T-cell (primary cell): ENCODE measurements around the gene BLOC1S2. TPM values are rescaled to one million over a fixed set of nuclear protein-coding genes. Genes with fewer than 3 reads are reported as not detected.

Experiments used
- ATAC-seq, 4 experiments: fragments of 200-7000 bp in 3 of 4; fragments of 150-1000 bp in 1 of 4; cut with Tn5 transposase; replicated peaks in 1 of 4; 1 replicate in 3 of 4; 2 replicates in 1 of 4; pipeline ENCODE4 v1.10.0; 2021; ENCODE audit warnings: moderate library complexity in 3 of 4, mild to moderate bottlenecking in 2 of 4, moderate number of reproducible peaks in 1 of 4
- CTCF ChIA-PET, 2 donors: fragments of 300-600 bp; sonication (Branson Sonifier 250); formaldehyde crosslinking; loops; one replicate each; lab custom pipeline; 2022; ENCODE audit warnings: antibody characterized with exemption in 2 of 2; lab: Charles Lee
- POLR2A ChIA-PET, 2 donors: fragments of 300-600 bp; sonication (Branson Sonifier 250); formaldehyde crosslinking; loops; one replicate each; lab custom pipeline; 2022; ENCODE audit warnings: antibody characterized with exemption in 2 of 2; lab: Charles Lee
- DNase-seq, 35 experiments: peaks; one replicate each; pipeline versions ENCODE4 v3.0.0 to v3.0.0-alpha.2; 2013 to 2023
- H3K27ac ChIP-seq: one replicate; pipeline ENCODE4 v1.5.1; 2013; ENCODE audit warnings: low read length
- H3K27me3 ChIP-seq, 2 experiments: replicated peaks in 1 of 2; 1 replicate in 1 of 2; 2 replicates in 1 of 2; pipeline versions ENCODE4 v1.6.1 to v1.7.0; 2013; ENCODE audit warnings: low read length in 1 of 2, mixed read lengths in 1 of 2; ENCODE audit not compliant: control insufficient read depth in 2 of 2, insufficient read depth in 2 of 2; ENCODE audit errors: extremely low read depth in 1 of 2
- H3K36me3 ChIP-seq, 2 donors: 1 replicate in 1 of 2; 2 replicates in 1 of 2; pipeline versions ENCODE4 v1.6.1 to v1.7.0; 2013; ENCODE audit warnings: low read length in 1 of 2; ENCODE audit not compliant: control insufficient read depth in 2 of 2, insufficient read depth in 1 of 2; ENCODE audit errors: extremely low read depth in 1 of 2
- H3K4me1 ChIP-seq, 2 experiments: 1 replicate in 1 of 2; 2 replicates in 1 of 2; pipeline versions ENCODE4 v1.6.1 to v1.7.0; 2013; ENCODE audit warnings: low read length in 2 of 2, mixed read lengths in 1 of 2; ENCODE audit not compliant: insufficient read depth in 2 of 2, control insufficient read depth in 1 of 2; ENCODE audit errors: extremely low read depth in 1 of 2
- H3K4me3 ChIP-seq, 2 donors: 1 replicate in 1 of 2; 2 replicates in 1 of 2; pipeline versions ENCODE4 v1.5.1 to v1.7.0; 2013; ENCODE audit warnings: mild to moderate bottlenecking in 2 of 2, low read length in 1 of 2, moderate library complexity in 1 of 2; ENCODE audit not compliant: control insufficient read depth in 1 of 2; ENCODE audit errors: extremely low read depth in 1 of 2
- H3K9me3 ChIP-seq: 2 replicates; pipeline ENCODE4 v1.7.0; 2013
- H3K27ac Mint-ChIP-seq, 2 donors: one replicate each; pipeline ENCODE4 v1.8.0; 2020 to 2021; ENCODE audit warnings: mild to moderate bottlenecking in 2 of 2, mixed read lengths in 2 of 2
- H3K27me3 Mint-ChIP-seq, 2 donors: one replicate each; pipeline ENCODE4 v1.8.0; 2021 to 2022; ENCODE audit warnings: mixed read lengths in 2 of 2
- H3K36me3 Mint-ChIP-seq: one replicate; pipeline ENCODE4 v1.8.0; 2021; ENCODE audit warnings: mixed read lengths
- H3K4me1 Mint-ChIP-seq, 3 donors: one replicate each; pipeline ENCODE4 v1.8.0; 2020 to 2022; ENCODE audit warnings: mixed read lengths in 3 of 3, mild to moderate bottlenecking in 1 of 3
- H3K4me3 Mint-ChIP-seq, 3 donors: one replicate each; pipeline ENCODE4 v1.8.0; 2020 to 2022; ENCODE audit warnings: mild to moderate bottlenecking in 3 of 3, mixed read lengths in 3 of 3, moderate library complexity in 3 of 3
- H3K9me3 Mint-ChIP-seq, 3 donors: one replicate each; pipeline ENCODE4 v1.8.0; 2020 to 2022; ENCODE audit warnings: mixed read lengths in 3 of 3
- WGBS: methylation state at CpG from one replicate; pipeline ENCODE4 v1.1.5; 2013; ENCODE audit warnings: missing lambda C conversion rate; ENCODE audit not compliant: insufficient coverage; 5-methylcytosine and 5-hydroxymethylcytosine counted together
- total RNA-seq, 35 experiments: library from RNA in 6 of 35; stranded (reverse) in 6 of 35; fragments of 120-200 nt in 1 of 35; gene quantifications; one replicate each; pipeline versions ENCODE4 v1.2.1 to v1.2.4 and lab custom pipeline; 2013 to 2026

The BLOC1S2 gene
- total RNA-seq, 5 donors from 2014 or later (not counting 1 experiment from before 2014, with no cell fraction given) = 30.2 to 44.1 (median 38.0) TPM

GRCh38 chr10:100265821-100266485, 20.5 kb downstream of the BLOC1S2 start:
- DNase-seq = no peak
- Histone ChIP-seq H3K4me3 (peak overlapping the region; percentile 92 to 100), H3K27ac (no peak overlapping the region), H3K9me3 (no peaks in the 10 kb centered on the region), H3K36me3 (peaks cover 0 to 4% of the 10 kb centered on the region in 2 donors), H3K4me1 (peaks cover 9 to 26% of the 10 kb centered on the region in 2 experiments), H3K27me3 (no peaks in the 10 kb centered on the region)
- Mint-ChIP-seq H3K36me3 (peaks cover 15% of the 10 kb centered on the region), H3K27ac (no peak overlapping the region), H3K4me3 (peak overlapping the region; percentile 98 to 100 (median 99)), H3K9me3 (no peaks in the 10 kb centered on the region), H3K4me1 (peaks cover 47 to 54% (median 50%) of the 10 kb centered on the region in 3 donors), H3K27me3 (no peaks in the 10 kb centered on the region)
- no peak for ATAC-seq
- CTCF ChIA-PET = no interaction called here
- POLR2A ChIA-PET = interaction anchor here in 1 of 2 donors (0.7 kb wide), 1 partner anchor 112 kb away, joined by 3 read pairs; no protein-coding TSS in a partner anchor
- 93% methylated on average over 11 of the region's 15 CpGs for WGBS

GRCh38 chr10:100254191-100254590, 32.3 kb downstream of the BLOC1S2 start:
- ChIA-PET POLR2A (no interaction called here), CTCF (interaction anchor here in 1 of 2 donors (0.9 kb wide), 2 partner anchors 9 to 693 kb away, joined by 3 to 4 read pairs; no protein-coding TSS in a partner anchor)
- Histone ChIP-seq H3K27me3 (no peaks in the 10 kb centered on the region), H3K9me3 (no peaks in the 10 kb centered on the region), H3K27ac (no peak overlapping the region), H3K36me3 (peaks cover 7 to 89% of the 10 kb centered on the region in 2 donors), H3K4me1 (no peaks in the 10 kb centered on the region), H3K4me3 (no peak overlapping the region)
- Mint-ChIP-seq H3K4me3 (no peak overlapping the region), H3K36me3 (peaks cover 53% of the 10 kb centered on the region), H3K27me3 (no peaks in the 10 kb centered on the region), H3K4me1 (peaks cover 0 to 5% (median 3%) of the 10 kb centered on the region in 3 donors), H3K9me3 (no peaks in the 10 kb centered on the region), H3K27ac (no peak overlapping the region)
- no peak for ATAC-seq
- no peak for DNase-seq
- WGBS = 100% methylated on average over 1 of the region's 3 CpGs

GRCh38 chr10:100253041-100253440, 33.4 kb downstream of the BLOC1S2 start:
- H3K4me3 Mint-ChIP-seq = no peak overlapping the region
- no peak overlapping the region for H3K4me3 ChIP-seq
- DNase-seq (no peak), ATAC-seq (no peak)
- no peaks in the 10 kb centered on the region for H3K9me3 ChIP-seq
- H3K27me3 ChIP-seq = no peaks in the 10 kb centered on the region
- peaks cover 12 to 89% of the 10 kb centered on the region in 2 donors for H3K36me3 ChIP-seq
- H3K9me3 Mint-ChIP-seq = no peaks in the 10 kb centered on the region
- WGBS = 100% methylated on average over 5 of the region's 5 CpGs
- H3K4me1 Mint-ChIP-seq = peaks cover 0 to 3% (median 3%) of the 10 kb centered on the region in 3 donors
- ChIA-PET POLR2A (interaction anchor here in 1 of 2 donors (0.6 kb wide), 1 partner anchor 46 kb away, joined by 3 read pairs; no protein-coding TSS in a partner anchor), CTCF (no interaction called here)
- H3K36me3 Mint-ChIP-seq = peaks cover 56% of the 10 kb centered on the region
- H3K4me1 ChIP-seq = no peaks in the 10 kb centered on the region
- H3K27ac ChIP-seq = no peak overlapping the region
- no peaks in the 10 kb centered on the region for H3K27me3 Mint-ChIP-seq
- H3K27ac Mint-ChIP-seq = no peak overlapping the region

- H3K27ac ChIP-seq = no peak overlapping the region
- H3K4me1 ChIP-seq = no peaks in the 10 kb centered on the region
- peaks cover 5 to 83% of the 10 kb centered on the region in 2 donors for H3K36me3 ChIP-seq
- Mint-ChIP-seq H3K4me3 (no peak overlapping the region), H3K4me1 (no peaks in the 10 kb centered on the region), H3K36me3 (peaks cover 51% of the 10 kb centered on the region), H3K9me3 (no peaks in the 10 kb centered on the region), H3K27me3 (no peaks in the 10 kb centered on the region), H3K27ac (no peak overlapping the region)
- H3K4me3 ChIP-seq = no peak overlapping the region
- no peak for DNase-seq
- POLR2A ChIA-PET = interaction anchor here in 1 of 2 donors (0.6 kb wide), 1 partner anchor 11 kb away, joined by 3 read pairs; no protein-coding TSS in a partner anchor
- no peaks in the 10 kb centered on the region for H3K27me3 ChIP-seq
- 99% methylated on average over 7 of the region's 7 CpGs for WGBS
- CTCF ChIA-PET = no interaction called here
- H3K9me3 ChIP-seq = no peaks in the 10 kb centered on the region
- no peak for ATAC-seq
Observed at GRCh38 chr10:100248820-100249219, 37.7 kb downstream of the BLOC1S2 start.

GRCh38 chr10:100245484-100246220, 40.8 kb downstream of the BLOC1S2 start:
- DNase-seq (no peak), ATAC-seq (no peak)
- no peaks in the 10 kb centered on the region for H3K27me3 ChIP-seq
- POLR2A ChIA-PET = no interaction called here
- H3K4me3 ChIP-seq = no peak overlapping the region
- no peak overlapping the region for H3K4me3 Mint-ChIP-seq
- no peaks in the 10 kb centered on the region for H3K9me3 Mint-ChIP-seq
- WGBS = 82% methylated on average over 2 of the region's 5 CpGs
- CTCF ChIA-PET = interaction anchor here in 1 of 2 donors (1.3 kb wide), 1 partner anchor 9 kb away, joined by 3 read pairs; no protein-coding TSS in a partner anchor
- no peaks in the 10 kb centered on the region for H3K9me3 ChIP-seq
- H3K27ac Mint-ChIP-seq = no peak overlapping the region
- no peak overlapping the region for H3K27ac ChIP-seq
- H3K36me3 ChIP-seq = peaks cover 5 to 82% of the 10 kb centered on the region in 2 donors
- no peaks in the 10 kb centered on the region for H3K4me1 ChIP-seq
- peaks cover 59% of the 10 kb centered on the region for H3K36me3 Mint-ChIP-seq
- peaks cover 0 to under 1% (median under 1%) of the 10 kb centered on the region in 3 donors for H3K4me1 Mint-ChIP-seq
- H3K27me3 Mint-ChIP-seq = no peaks in the 10 kb centered on the region

GRCh38 chr10:100239851-100240250, 46.6 kb downstream of the BLOC1S2 start:
- Mint-ChIP-seq H3K27me3 (no peaks in the 10 kb centered on the region), H3K4me3 (no peak overlapping the region), H3K4me1 (peaks cover 0 to 3% (median 2%) of the 10 kb centered on the region in 3 donors), H3K36me3 (peaks cover 53% of the 10 kb centered on the region), H3K9me3 (no peaks in the 10 kb centered on the region), H3K27ac (no peak overlapping the region)
- no peak for DNase-seq
- Histone ChIP-seq H3K27me3 (no peaks in the 10 kb centered on the region), H3K36me3 (peaks cover 11 to 81% of the 10 kb centered on the region in 2 donors), H3K9me3 (no peaks in the 10 kb centered on the region), H3K4me3 (no peak overlapping the region), H3K4me1 (no peaks in the 10 kb centered on the region), H3K27ac (no peak overlapping the region)
- no peak for ATAC-seq
- ChIA-PET POLR2A (no interaction called here), CTCF (interaction anchor here in 1 of 2 donors (0.6 kb wide), 1 partner anchor 16 kb away, joined by 4 read pairs; no protein-coding TSS in a partner anchor)
- WGBS = no CpG with 5 or more reads among the region's 3 CpGs
